Measurements from ENCODE around the gene MGST3.

MGST3 gene

GRCh38 chr1:165703648-165704047 is 72.6 kb downstream of the MGST3 start:
- no peak for TF ChIP-seq CTCF (IDR thresholded peaks at IDR 0.05; ENCODE audit: borderline replicate concordance, insufficient read depth, low read depth, low read length)
- H3K4me3 ChIP-seq (ENCODE audit: low read depth, low read length), result no peak overlapping the region

Data from GM12875 (cell line).